OCI-LY7 (cell line): ENCODE measurements around the gene CISD2. TPM values are rescaled to one million over a fixed set of nuclear protein-coding genes. Genes with fewer than 3 reads are reported as not detected.

Source experiments
- BruUV-seq: library from RNA; stranded (reverse); fragments of 400-500 nt; replicated peaks from 2 replicates; lab custom pipeline; 2021; lab: Mats Ljungman, UMichigan
- CTCF ChIA-PET: fragments of 300-600 bp; sonication (Branson Sonifier 250); formaldehyde crosslinking; loops from one replicate; lab custom pipeline; 2022; ENCODE audit warnings: antibody characterized with exemption; ENCODE audit not compliant: unreplicated experiment; lab: Charles Lee
- POLR2A ChIA-PET: fragments of 300-600 bp; sonication (Branson Sonifier 250); formaldehyde crosslinking; loops from one replicate; lab custom pipeline; 2022; ENCODE audit warnings: antibody characterized with exemption; lab: Charles Lee
- DNase-seq: peaks from one replicate; pipeline ENCODE4 v3.0.0-alpha.2; 2015; ENCODE audit warnings: low spot score
- H2AFZ ChIP-seq: fragments of 200-600 bp; sonication (generic), shearing (Covaris generic); 2 replicates; pipeline ENCODE4 v1.6.1; 2014; ENCODE audit warnings: mild to moderate bottlenecking, antibody characterized with exemption, low read length, moderate library complexity
- H3K27ac ChIP-seq: fragments of 200-600 bp; sonication (generic); 2 replicates; pipeline ENCODE4 v1.5.1; 2014; ENCODE audit warnings: mixed run types, low read depth, mild to moderate bottlenecking, moderate library complexity, low read length, inconsistent platforms; ENCODE audit not compliant: poor library complexity, severe bottlenecking
- H3K36me3 ChIP-seq: fragments of 200-600 bp; sonication (generic); 2 replicates; pipeline ENCODE4 v1.6.1; 2014; ENCODE audit warnings: mild to moderate bottlenecking, antibody characterized with exemption, low read length, moderate library complexity, mixed read lengths; ENCODE audit not compliant: insufficient read depth
- H3K4me1 ChIP-seq: fragments of 200-600 bp; sonication (generic); 2 replicates; pipeline ENCODE4 v1.5.1; 2014; ENCODE audit warnings: mild to moderate bottlenecking, low read length; ENCODE audit not compliant: insufficient read depth, poor library complexity, severe bottlenecking
- H3K4me2 ChIP-seq: fragments of 200-600 bp; sonication (generic); 2 replicates; pipeline ENCODE4 v1.6.1; 2014; ENCODE audit warnings: mild to moderate bottlenecking, low read length
- H3K4me3 ChIP-seq: fragments of 200-600 bp; sonication (generic); 2 replicates; pipeline ENCODE4 v1.5.1; 2014; ENCODE audit warnings: mild to moderate bottlenecking, low read depth, low read length; ENCODE audit not compliant: poor library complexity, severe bottlenecking
- H3K79me2 ChIP-seq: fragments of 200-600 bp; sonication (generic); 2 replicates; pipeline ENCODE4 v1.6.1; 2016; ENCODE audit warnings: low read depth, mild to moderate bottlenecking, low read length, moderate library complexity, mixed read lengths; ENCODE audit not compliant: insufficient read depth
- H3K9me2 ChIP-seq: fragments of 200-600 bp; sonication (generic); 2 replicates; pipeline ENCODE4 v1.6.1; 2016; ENCODE audit warnings: mild to moderate bottlenecking, low read length, mixed read lengths; ENCODE audit not compliant: insufficient read depth
- H3K9me3 ChIP-seq: fragments of 200-600 bp; sonication (generic); 2 replicates; pipeline ENCODE4 v1.6.1; 2014; ENCODE audit warnings: mild to moderate bottlenecking, mixed run types, low read length, mixed read lengths
- H4K20me1 ChIP-seq: fragments of 200-600 bp; sonication (generic); 2 replicates; pipeline ENCODE4 v1.6.1; 2014; ENCODE audit warnings: mild to moderate bottlenecking, antibody characterized with exemption, low read length, moderate library complexity, mixed read lengths; ENCODE audit not compliant: insufficient read depth
- CTCF ChIP-seq: fragments of 200-600 bp; sonication (generic); conservative IDR thresholded peaks from 2 replicates; pipeline ENCODE4 v1.5.1; 2014; ENCODE audit warnings: mild to moderate bottlenecking, antibody characterized with exemption, low read length, moderate library complexity, mixed read lengths
- EZH2phosphoT487 ChIP-seq: fragments of 200-600 bp; sonication (generic); IDR thresholded peaks from 2 replicates; pipeline ENCODE4 v1.6.1; 2018; ENCODE audit warnings: low read depth, borderline replicate concordance, mild to moderate bottlenecking, mixed run types, antibody characterized with exemption, low read length, moderate library complexity, mixed read lengths
- intact Hi-C: fragments of 100-400 bp; cut with micrococcal nuclease; formaldehyde crosslinking; loops from one replicate; pipeline ENCODE4 v1.10.0; 2022; ENCODE audit not compliant: unreplicated experiment
- total RNA-seq, 2 experiments: library from RNA; depleted of rRNA in 1 of 2; stranded (reverse); fragments of >200 nt in 1 of 2; shearing (Covaris generic) in 1 of 2; gene quantifications; 2 replicates each; pipeline ENCODE4 v1.2.3, GENCODE V29; 2014 to 2022

Gene CISD2
- total RNA-seq, 2 experiments from 2014 or later = 34.6 to 37.6 TPM

GRCh38 chr4:102826890-102827673 is 41.7 kb upstream of the CISD2 start, which contains the start of gene UBE2D3:
UBE2D3 (minus strand) TSS chr4:102827551; CDS start chr4:102826508, 1,043 bp downstream.
- ChIA-PET CTCF (interaction anchor here (0.8 to 1.6 kb wide), 4 partner anchors 9 to 273 kb away, joined by 3 to 7 read pairs (median 4); partner anchors contain the start of gene CISD2), POLR2A (interaction anchor here (0.5 to 11.2 kb wide), 18 partner anchors 11 to 397 kb away, joined by 3 to 116 read pairs (median 4); partner anchors contain the start of genes CISD2 and MANBA)
- Histone ChIP-seq H3K4me3 (peak within 1 kb of the TSS; percentile 89), H3K4me1 (peaks cover 41% of the 10 kb centered on the region), H3K27ac (peak within 1 kb of the TSS; percentile 94), H3K79me2 (peaks cover 84% of the 10 kb centered on the region), H3K9me3 (no peaks in the 10 kb centered on the region), H2AFZ (peak within 1 kb of the TSS; percentile 11; the same call in 1 of the 2 replicates), H3K9me2 (no peaks in the 10 kb centered on the region), H3K4me2 (peak within 1 kb of the TSS; percentile 92), H4K20me1 (peaks cover 29% of the 10 kb centered on the region), H3K36me3 (peaks cover 46% of the 10 kb centered on the region)
- DNase-seq = peak; percentile 93
- TF ChIP-seq CTCF (peak; percentile 32; the same call in 1 of the 2 replicates), EZH2phosphoT487 (no peak)
- intact Hi-C loops = loop anchor here (1.0 to 5.0 kb wide), 6 partner anchors 66 to 1480 kb away; partner anchors contain the start of genes BDH2, NFKB1, PPP3CA and SLC39A8
- no TSS peak for BruUV-seq

- Histone ChIP-seq H3K4me2 (peak overlapping the region; percentile 92), H3K36me3 (peaks cover 38% of the 10 kb centered on the region), H3K4me3 (peak overlapping the region; percentile 89), H3K79me2 (peaks cover 76% of the 10 kb centered on the region), H3K27ac (peak overlapping the region; percentile 94), H3K9me3 (no peaks in the 10 kb centered on the region), H4K20me1 (peaks cover 24% of the 10 kb centered on the region), H3K4me1 (peaks cover 39% of the 10 kb centered on the region), H3K9me2 (no peaks in the 10 kb centered on the region), H2AFZ (peak overlapping the region; percentile 11; the same call in 1 of the 2 replicates)
- ChIA-PET CTCF (interaction anchor here (0.6 to 1.6 kb wide), 6 partner anchors 9 to 272 kb away, joined by 3 to 7 read pairs (median 4); partner anchors contain the start of gene CISD2), POLR2A (interaction anchor here (0.6 to 11.2 kb wide), 19 partner anchors 10 to 398 kb away, joined by 3 to 116 read pairs (median 5); partner anchors contain the start of genes CISD2 and MANBA)
- intact Hi-C loops = loop anchor here (1.0 to 5.0 kb wide), 9 partner anchors 40 to 1481 kb away; partner anchors contain the start of genes BDH2, CISD2, NFKB1 and PPP3CA
- BruUV-seq = no TSS peak
- DNase-seq = peak; percentile 100
- TF ChIP-seq CTCF = 0 out of 2 replicates have a peak, but pooled peaks have one; percentile 17
- TF ChIP-seq EZH2phosphoT487 = no peak
These were observed 40.9 kb upstream of the CISD2 start for GRCh38 chr4:102827674-102828496.
